NCI-H146 treated with DMSO at 0.1 percent for 48 hours (cell line): Measurements from ENCODE around the gene ARID4B.
"Not testable (repeated sequence)": the region's sequence is repeated elsewhere in the genome, so short reads cannot be mapped to it uniquely, and the experiment has no call there.

Experiments used
- DNase-seq: peaks from one replicate; lab custom pipeline; 2025; ENCODE audit not compliant: unreplicated experiment; lab: John Stamatoyannopoulos, UW

The ARID4B gene

GRCh38 chr1:235299169-235299858 is 28.7 kb downstream of the ARID4B start:
- DNase-seq: no peak

- no peak for DNase-seq
Observed at GRCh38 chr1:235298758-235299157, 29.2 kb downstream of the ARID4B start.

GRCh38 chr1:235297579-235297978 is 30.4 kb downstream of the ARID4B start:
- no peak for DNase-seq

GRCh38 chr1:235296729-235297128 is 31.2 kb downstream of the ARID4B start:
- DNase-seq: no peak

GRCh38 chr1:235295902-235296350 is 32.1 kb downstream of the ARID4B start:
- DNase-seq: no peak

GRCh38 chr1:235293322-235293942 is 34.5 kb downstream of the ARID4B start:
- DNase-seq: no peak

GRCh38 chr1:235292790-235293189 is 35.2 kb downstream of the ARID4B start:
- no peak for DNase-seq

GRCh38 chr1:235291599-235292091 is 36.3 kb downstream of the ARID4B start:
- no peak for DNase-seq

GRCh38 chr1:235290740-235291502 is 37.1 kb downstream of the ARID4B start:
- DNase-seq: peak; percentile 26

- DNase-seq: no peak
Observed at GRCh38 chr1:235289859-235290739, 37.9 kb downstream of the ARID4B start.

GRCh38 chr1:235287208-235287882 is 40.6 kb downstream of the ARID4B start:
- peak; percentile 68 for DNase-seq

- DNase-seq: no peak
Observed at GRCh38 chr1:235286667-235287066, 41.3 kb downstream of the ARID4B start.

GRCh38 chr1:235284231-235284769 is 43.7 kb downstream of the ARID4B start:
- no peak for DNase-seq

- DNase-seq: not testable (repeated sequence)
Observed at GRCh38 chr1:235283636-235284035, 44.3 kb downstream of the ARID4B start.

GRCh38 chr1:235280467-235280866 is 47.5 kb downstream of the ARID4B start:
- no peak for DNase-seq

- no peak for DNase-seq
Observed at GRCh38 chr1:235279694-235280093, 48.3 kb downstream of the ARID4B start.

GRCh38 chr1:235278915-235279292 is 49.1 kb downstream of the ARID4B start:
- no peak for DNase-seq

GRCh38 chr1:235278233-235278914 is 49.6 kb downstream of the ARID4B start:
- DNase-seq: no peak

- no peak for DNase-seq
Observed at GRCh38 chr1:235277709-235278108, 50.3 kb downstream of the ARID4B start.
